ENCODE measurements around the gene PPEF2.
"Not testable (repeated sequence)": the region's sequence is repeated elsewhere in the genome, so short reads cannot be mapped to it uniquely, and the experiment has no call there.

The PPEF2 gene

GRCh38 chr4:75881476-75881875 lies 20.8 kb downstream of the PPEF2 start:
- no peak overlapping the region for H3K4me3 ChIP-seq (ENCODE audit: low read length)
- peaks cover 15% of the 10 kb centered on the region for H3K27me3 ChIP-seq (ENCODE audit: insufficient read depth, low read length)
- no peak overlapping the region for H2AFZ ChIP-seq (ENCODE audit: low read depth, low read length)
- no peaks in the 10 kb centered on the region for H3K9me3 ChIP-seq (ENCODE audit: low read length)
- H3K4me1 ChIP-seq (ENCODE audit: insufficient read depth, low read length): peaks cover 17% of the 10 kb centered on the region
- H3K36me3 ChIP-seq (ENCODE audit: insufficient read depth, low read length): no peaks in the 10 kb centered on the region

GRCh38 chr4:75880278-75880677 lies 22.0 kb downstream of the PPEF2 start:
- H3K4me3 ChIP-seq (ENCODE audit: low read length): no peak overlapping the region
- peaks cover 24% of the 10 kb centered on the region for H3K27me3 ChIP-seq (ENCODE audit: insufficient read depth, low read length)
- H3K4me1 ChIP-seq (ENCODE audit: insufficient read depth, low read length): peaks cover 17% of the 10 kb centered on the region
- H3K9me3 ChIP-seq (ENCODE audit: low read length): no peaks in the 10 kb centered on the region
- no peaks in the 10 kb centered on the region for H3K36me3 ChIP-seq (ENCODE audit: insufficient read depth, low read length)
- no peak overlapping the region for H2AFZ ChIP-seq (ENCODE audit: low read depth, low read length)

- Histone ChIP-seq H2AFZ (ENCODE audit: low read depth, low read length) (no peak overlapping the region), H3K4me1 (ENCODE audit: insufficient read depth, low read length) (peaks cover 17% of the 10 kb centered on the region), H3K4me3 (ENCODE audit: low read length) (no peak overlapping the region), H3K9me3 (ENCODE audit: low read length) (no peaks in the 10 kb centered on the region), H3K36me3 (ENCODE audit: insufficient read depth, low read length) (no peaks in the 10 kb centered on the region), H3K27me3 (ENCODE audit: insufficient read depth, low read length) (peaks cover 24% of the 10 kb centered on the region)
Measured at GRCh38 chr4:75878246-75878756, 24.0 kb downstream of the PPEF2 start.

GRCh38 chr4:75876218-75876617 lies 26.0 kb downstream of the PPEF2 start:
- Histone ChIP-seq H3K36me3 (ENCODE audit: insufficient read depth, low read length) (no peaks in the 10 kb centered on the region), H3K4me3 (ENCODE audit: low read length) (no peak overlapping the region), H2AFZ (ENCODE audit: low read depth, low read length) (no peak overlapping the region), H3K27me3 (ENCODE audit: insufficient read depth, low read length) (peaks cover 24% of the 10 kb centered on the region), H3K9me3 (ENCODE audit: low read length) (no peaks in the 10 kb centered on the region), H3K4me1 (ENCODE audit: insufficient read depth, low read length) (peaks cover 17% of the 10 kb centered on the region)

GRCh38 chr4:75869100-75869499 lies 33.2 kb downstream of the PPEF2 start:
- no peaks in the 10 kb centered on the region for H3K9me3 ChIP-seq (ENCODE audit: low read length)
- H3K27me3 ChIP-seq (ENCODE audit: insufficient read depth, low read length): peaks cover 27% of the 10 kb centered on the region
- no peaks in the 10 kb centered on the region for H3K36me3 ChIP-seq (ENCODE audit: insufficient read depth, low read length)
- H2AFZ ChIP-seq (ENCODE audit: low read depth, low read length): no peak overlapping the region
- H3K4me1 ChIP-seq (ENCODE audit: insufficient read depth, low read length): no peaks in the 10 kb centered on the region
- H3K4me3 ChIP-seq (ENCODE audit: low read length): no peak overlapping the region

- Histone ChIP-seq H3K36me3 (ENCODE audit: insufficient read depth, low read length) (no peaks in the 10 kb centered on the region), H3K27me3 (ENCODE audit: insufficient read depth, low read length) (peaks cover 24% of the 10 kb centered on the region), H3K4me3 (ENCODE audit: low read length) (no peak overlapping the region), H2AFZ (ENCODE audit: low read depth, low read length) (no peak overlapping the region), H3K4me1 (ENCODE audit: insufficient read depth, low read length) (no peaks in the 10 kb centered on the region), H3K9me3 (ENCODE audit: low read length) (no peaks in the 10 kb centered on the region)
Measured at GRCh38 chr4:75867130-75867529, 35.1 kb downstream of the PPEF2 start.

GRCh38 chr4:75860606-75861005 lies 41.6 kb downstream of the PPEF2 start:
- Histone ChIP-seq H3K36me3 (ENCODE audit: insufficient read depth, low read length) (no peaks in the 10 kb centered on the region), H3K9me3 (ENCODE audit: low read length) (no peaks in the 10 kb centered on the region), H3K4me3 (ENCODE audit: low read length) (no peak overlapping the region), H3K4me1 (ENCODE audit: insufficient read depth, low read length) (no peaks in the 10 kb centered on the region), H2AFZ (ENCODE audit: low read depth, low read length) (no peak overlapping the region), H3K27me3 (ENCODE audit: insufficient read depth, low read length) (no peaks in the 10 kb centered on the region)

GRCh38 chr4:75858721-75859120 lies 43.5 kb downstream of the PPEF2 start:
- H3K4me3 ChIP-seq (ENCODE audit: low read length): no peak overlapping the region
- H2AFZ ChIP-seq (ENCODE audit: low read depth, low read length): no peak overlapping the region
- no peaks in the 10 kb centered on the region for H3K4me1 ChIP-seq (ENCODE audit: insufficient read depth, low read length)
- no peaks in the 10 kb centered on the region for H3K9me3 ChIP-seq (ENCODE audit: low read length)
- no peaks in the 10 kb centered on the region for H3K36me3 ChIP-seq (ENCODE audit: insufficient read depth, low read length)
- no peaks in the 10 kb centered on the region for H3K27me3 ChIP-seq (ENCODE audit: insufficient read depth, low read length)

- H3K4me1 ChIP-seq (ENCODE audit: insufficient read depth, low read length): no peaks in the 10 kb centered on the region
- H3K9me3 ChIP-seq (ENCODE audit: low read length): no peaks in the 10 kb centered on the region
- H2AFZ ChIP-seq (ENCODE audit: low read depth, low read length): no peak overlapping the region
- no peaks in the 10 kb centered on the region for H3K36me3 ChIP-seq (ENCODE audit: insufficient read depth, low read length)
- no peak overlapping the region for H3K4me3 ChIP-seq (ENCODE audit: low read length)
- no peaks in the 10 kb centered on the region for H3K27me3 ChIP-seq (ENCODE audit: insufficient read depth, low read length)
Measured at GRCh38 chr4:75849461-75849860, 52.8 kb downstream of the PPEF2 start.

- Histone ChIP-seq H3K27me3 (ENCODE audit: insufficient read depth, low read length) (no peaks in the 10 kb centered on the region), H3K4me1 (ENCODE audit: insufficient read depth, low read length) (no peaks in the 10 kb centered on the region), H3K9me3 (ENCODE audit: low read length) (no peaks in the 10 kb centered on the region), H2AFZ (ENCODE audit: low read depth, low read length) (no peak overlapping the region), H3K36me3 (ENCODE audit: insufficient read depth, low read length) (no peaks in the 10 kb centered on the region), H3K4me3 (ENCODE audit: low read length) (no peak overlapping the region)
Measured at GRCh38 chr4:75848891-75849290, 53.4 kb downstream of the PPEF2 start.

GRCh38 chr4:75848171-75848760 lies 54.0 kb downstream of the PPEF2 start:
- H2AFZ ChIP-seq (ENCODE audit: low read depth, low read length); H3K27me3 ChIP-seq (ENCODE audit: insufficient read depth, low read length): not testable (repeated sequence)

GRCh38 chr4:75845992-75846391 lies 56.3 kb downstream of the PPEF2 start:
- Histone ChIP-seq H3K9me3 (ENCODE audit: low read length) (no peaks in the 10 kb centered on the region), H3K27me3 (ENCODE audit: insufficient read depth, low read length) (no peaks in the 10 kb centered on the region), H3K4me1 (ENCODE audit: insufficient read depth, low read length) (peaks cover 11% of the 10 kb centered on the region), H3K36me3 (ENCODE audit: insufficient read depth, low read length) (no peaks in the 10 kb centered on the region), H2AFZ (ENCODE audit: low read depth, low read length) (no peak overlapping the region), H3K4me3 (ENCODE audit: low read length) (no peak overlapping the region)

More at GRCh38 chr4:75848171-75848760, 54.0 kb downstream of the PPEF2 start:
- H3K4me3 ChIP-seq (ENCODE audit: low read length); H3K9me3 ChIP-seq (ENCODE audit: low read length); H3K4me1 ChIP-seq (ENCODE audit: insufficient read depth, low read length); H3K36me3 ChIP-seq (ENCODE audit: insufficient read depth, low read length): not testable (repeated sequence)

- H3K36me3 ChIP-seq (ENCODE audit: insufficient read depth, low read length): no peaks in the 10 kb centered on the region
- no peaks in the 10 kb centered on the region for H3K27me3 ChIP-seq (ENCODE audit: insufficient read depth, low read length)
- H3K9me3 ChIP-seq (ENCODE audit: low read length): no peaks in the 10 kb centered on the region
- H2AFZ ChIP-seq (ENCODE audit: low read depth, low read length): no peak overlapping the region
- peaks cover 17% of the 10 kb centered on the region for H3K4me1 ChIP-seq (ENCODE audit: insufficient read depth, low read length)
- H3K4me3 ChIP-seq (ENCODE audit: low read length): no peak overlapping the region
Measured at GRCh38 chr4:75844151-75844662, 58.0 kb downstream of the PPEF2 start.

GRCh38 chr4:75843596-75843995 lies 58.7 kb downstream of the PPEF2 start:
- H2AFZ ChIP-seq (ENCODE audit: low read depth, low read length): no peak overlapping the region
- H3K36me3 ChIP-seq (ENCODE audit: insufficient read depth, low read length): no peaks in the 10 kb centered on the region
- no peak overlapping the region for H3K4me3 ChIP-seq (ENCODE audit: low read length)
- H3K4me1 ChIP-seq (ENCODE audit: insufficient read depth, low read length): peaks cover 19% of the 10 kb centered on the region
- H3K27me3 ChIP-seq (ENCODE audit: insufficient read depth, low read length): no peaks in the 10 kb centered on the region
- no peaks in the 10 kb centered on the region for H3K9me3 ChIP-seq (ENCODE audit: low read length)
